SHP77 treated with DMSO at 0.1 percent for 48 hours (cell line): ENCODE results near the gene PCSK7.
"Not testable (repeated sequence)": the region's sequence is repeated elsewhere in the genome, so short reads cannot be mapped to it uniquely, and the experiment has no call there.

Experiments
- DNase-seq: peaks from one replicate; lab custom pipeline; 2025; lab: John Stamatoyannopoulos, UW

The PCSK7 gene

DNA sequence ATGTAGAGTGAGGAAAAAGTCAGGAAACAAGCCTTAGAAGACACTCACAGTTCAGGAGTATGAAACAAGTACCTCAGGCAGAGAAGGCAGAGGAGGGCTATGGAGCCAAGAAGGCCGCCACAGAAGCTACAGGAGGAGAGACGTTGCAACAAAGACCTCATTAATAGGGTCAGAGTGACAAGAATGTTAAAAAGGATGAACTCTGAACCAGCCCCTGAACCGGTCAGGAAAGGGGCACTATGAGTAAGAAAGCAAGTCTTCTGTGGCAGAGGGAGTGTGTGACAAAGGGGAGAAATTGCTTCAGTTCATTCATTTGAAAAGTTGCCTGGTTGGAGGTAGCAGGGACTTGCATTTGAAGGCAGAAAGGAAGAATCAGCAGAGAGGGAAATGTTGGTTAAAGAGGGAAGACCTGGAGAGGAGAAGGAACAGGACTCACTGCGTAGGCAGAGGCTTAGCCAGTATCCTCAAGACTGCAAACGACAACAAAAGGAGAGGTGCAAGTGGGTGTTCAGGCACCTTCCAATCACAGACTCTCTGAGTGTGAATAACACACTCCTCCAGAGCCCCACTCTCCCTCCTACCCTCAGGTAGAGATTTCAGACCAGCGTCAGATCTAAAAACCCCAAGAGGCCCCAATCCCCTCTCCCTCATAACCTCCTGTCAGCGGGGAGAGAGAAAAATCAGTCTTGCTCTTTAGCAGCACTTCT, 17.3 kb downstream of the PCSK7 start:
- DNase-seq = no peak

DNA sequence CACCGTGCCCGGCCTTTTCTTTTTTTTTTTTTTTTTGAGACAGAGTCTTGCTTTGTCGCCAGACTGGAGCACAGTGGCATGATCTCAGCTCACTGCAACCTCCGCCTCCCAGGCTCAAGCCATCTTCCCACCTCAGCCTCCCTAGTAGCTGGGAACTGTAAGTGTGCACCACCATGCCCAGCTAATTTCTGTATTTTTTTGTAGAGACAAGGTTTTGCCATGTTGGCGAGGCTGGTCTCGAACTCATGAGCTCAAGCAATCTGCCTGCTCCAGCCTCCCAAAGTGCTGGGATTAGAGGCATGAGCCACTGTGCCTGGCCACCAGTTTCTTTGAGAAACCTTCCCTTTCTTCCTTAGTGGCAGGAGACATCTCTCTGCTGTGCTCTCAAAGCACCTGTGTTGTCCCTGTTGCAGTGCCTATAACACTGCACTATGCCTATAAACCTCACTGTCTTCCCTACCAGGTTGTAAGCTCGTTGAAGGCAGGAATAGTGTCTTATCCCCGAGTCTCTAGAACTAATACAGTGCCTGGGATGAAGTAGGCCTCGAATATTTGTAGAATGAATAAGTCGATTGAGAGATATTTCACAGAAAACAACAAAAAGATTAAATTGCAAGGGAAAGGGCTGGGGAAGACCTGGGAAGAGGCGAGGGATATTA, 19.0 kb downstream of the PCSK7 start:
- no peak for DNase-seq

DNA sequence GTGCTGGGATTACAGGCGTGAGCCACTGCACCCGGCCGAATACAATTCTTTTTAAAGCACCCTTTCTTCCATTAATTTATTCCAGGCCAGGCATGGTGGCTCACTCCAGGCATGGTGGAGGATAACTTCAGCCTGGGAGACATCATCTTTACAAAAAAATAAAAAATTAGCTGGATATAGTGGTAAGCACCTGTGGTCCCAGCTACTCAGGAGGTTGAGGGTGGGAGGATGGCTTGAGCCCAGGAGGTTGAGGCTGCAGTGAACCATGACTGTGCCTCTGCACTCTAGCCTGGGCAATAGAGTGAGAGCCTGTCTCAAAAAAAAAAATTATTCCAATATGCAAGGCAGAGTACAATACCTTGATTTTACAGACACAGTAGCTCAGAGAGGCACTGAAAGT, 21.3 kb downstream of the PCSK7 start:
- DNase-seq = no peak

DNA sequence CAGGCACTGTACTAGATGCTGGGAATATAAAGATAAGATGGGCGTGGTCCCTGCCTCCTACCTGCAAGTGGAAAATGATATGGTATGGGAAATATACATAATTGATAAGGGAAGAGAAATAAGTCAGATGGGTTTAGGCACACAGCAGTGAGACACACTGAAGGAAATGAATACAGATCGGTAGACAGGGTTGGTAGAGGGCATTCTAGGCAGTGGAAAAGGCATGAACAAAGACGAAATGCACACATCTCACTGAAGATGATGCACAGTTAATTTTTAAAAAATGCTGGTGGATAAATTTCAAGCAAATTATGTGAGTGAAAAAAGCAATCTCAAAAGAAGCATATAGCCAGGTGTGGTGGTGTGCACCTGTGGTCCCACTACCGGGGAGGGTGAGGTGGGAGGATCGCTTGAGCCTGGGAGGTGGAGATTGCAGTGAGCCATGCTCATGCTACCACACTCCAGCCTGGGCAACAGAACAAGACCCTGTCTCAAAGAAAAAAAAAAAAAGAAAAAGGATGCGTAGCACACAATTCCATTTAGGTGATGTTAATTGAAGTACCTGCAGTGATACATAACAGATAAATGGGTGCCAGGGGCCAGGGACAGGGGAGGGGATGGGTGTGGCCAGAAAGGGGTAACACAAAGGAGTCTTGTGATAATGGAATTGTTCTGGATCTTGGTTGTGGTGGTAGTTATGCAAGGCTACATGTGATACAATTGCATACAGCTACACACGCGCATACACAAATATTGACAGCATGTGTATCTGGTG, 22.3 kb downstream of the PCSK7 start:
- not testable (repeated sequence) for DNase-seq

DNA sequence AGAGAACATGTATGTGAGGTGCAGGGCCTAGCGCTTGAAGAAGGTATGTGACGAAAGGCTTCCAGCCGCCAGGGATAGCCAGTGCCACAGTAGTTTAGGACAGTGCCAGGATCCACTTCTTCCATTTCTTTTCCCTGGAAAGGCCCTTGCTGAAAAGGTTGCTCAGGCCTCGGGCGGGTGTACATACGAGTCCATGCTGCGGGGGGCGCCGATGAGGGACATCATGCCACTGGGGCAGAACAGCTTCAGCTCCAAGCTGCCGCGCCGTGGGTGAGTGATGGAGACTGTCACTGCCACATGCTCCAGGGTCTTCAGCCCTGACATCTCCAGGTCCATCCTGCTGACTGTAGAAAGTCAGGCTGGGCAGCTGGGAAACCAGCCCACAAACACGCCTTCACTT, 23.2 kb downstream of the PCSK7 start:
- not testable (repeated sequence) for DNase-seq

DNA sequence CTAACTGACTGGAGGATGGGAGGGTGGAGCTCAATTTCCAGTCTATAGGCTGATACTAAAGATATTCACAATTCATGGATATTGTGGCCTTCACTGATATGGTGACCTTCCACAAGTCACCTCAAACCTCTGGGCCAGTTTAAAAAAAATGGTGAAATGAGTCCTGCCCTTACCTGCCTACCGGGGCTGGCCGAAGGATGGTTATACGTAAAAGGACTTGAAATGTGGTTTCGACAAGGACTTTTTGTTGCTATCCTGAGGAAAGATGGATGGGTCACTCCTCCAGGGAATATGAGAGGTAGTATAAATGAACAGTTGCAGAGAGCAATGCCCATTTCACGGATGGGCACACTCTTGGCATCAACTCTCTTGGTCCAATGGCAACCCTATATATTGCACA, 24.4 kb downstream of the PCSK7 start:
- DNase-seq = not testable (repeated sequence)

DNA sequence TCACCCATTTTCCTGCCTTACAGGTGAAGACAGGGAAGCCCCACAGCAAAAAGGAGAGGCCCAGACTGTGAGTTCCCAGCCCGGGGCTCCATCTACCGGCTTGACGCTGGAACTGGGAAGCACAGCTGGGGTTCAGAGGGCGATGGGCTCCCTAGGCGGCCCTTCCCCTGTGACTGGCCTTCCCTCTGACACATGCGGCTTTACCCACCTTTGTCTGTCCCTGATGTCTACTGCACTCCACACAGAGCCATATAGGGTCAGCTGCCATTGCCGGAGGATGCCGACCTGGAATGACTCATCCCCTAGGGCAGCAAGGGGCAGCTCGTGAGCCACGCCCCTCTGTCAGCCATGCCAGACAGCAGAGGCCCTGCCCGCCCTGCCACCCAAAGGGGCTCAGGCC, 25.0 kb downstream of the PCSK7 start:
- not testable (repeated sequence) for DNase-seq

DNA sequence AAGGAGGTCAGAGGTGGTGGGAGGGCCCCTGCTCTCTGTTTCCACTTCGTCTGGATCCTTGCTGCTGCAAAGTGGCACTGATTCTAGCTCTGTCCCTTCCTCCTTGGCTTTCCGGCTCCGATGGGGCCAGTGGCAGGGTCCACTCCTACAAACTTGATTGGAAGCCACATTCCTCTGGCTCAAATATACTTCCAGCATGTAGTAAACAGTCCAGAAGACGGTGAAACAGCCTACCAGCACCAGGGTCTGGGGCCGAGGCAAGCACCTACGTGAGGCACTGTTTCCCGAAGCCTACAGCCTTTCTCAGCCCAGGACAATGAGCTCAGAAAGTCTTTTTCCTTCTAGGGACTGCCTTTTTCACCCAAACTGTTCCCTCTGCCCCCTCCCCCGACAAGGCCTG, 25.8 kb downstream of the PCSK7 start:
- not testable (repeated sequence) for DNase-seq

DNA sequence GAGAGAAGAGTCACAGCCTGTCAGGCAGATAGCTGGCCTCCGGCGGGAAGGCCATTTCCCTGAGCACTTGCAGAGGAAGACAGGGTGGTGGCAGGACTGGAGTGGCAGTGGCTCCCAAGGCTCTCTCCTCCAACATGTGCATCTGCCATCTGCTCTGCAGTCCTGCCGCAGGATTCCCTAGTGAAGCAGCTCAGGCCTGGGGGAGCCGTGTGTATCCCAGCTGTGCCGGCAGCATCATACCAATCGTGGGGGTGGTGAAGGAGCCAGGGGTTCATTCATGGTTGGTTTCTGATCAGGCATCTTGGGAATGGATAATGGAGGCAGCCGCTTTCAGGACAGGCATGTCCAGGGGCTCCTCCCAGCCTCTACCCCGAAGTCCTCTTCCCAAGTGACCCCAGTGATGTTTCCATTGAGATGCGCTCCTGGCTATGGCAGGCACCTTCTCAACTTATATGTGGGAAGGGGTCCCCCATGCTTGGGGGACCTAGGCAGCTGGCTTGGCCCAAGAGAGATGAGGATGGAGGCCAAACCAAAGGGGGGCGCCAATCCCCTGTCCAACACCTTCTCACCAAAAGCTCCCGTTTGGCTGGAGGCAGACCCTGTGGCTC, 26.6 kb downstream of the PCSK7 start:
- no peak for DNase-seq

DNA sequence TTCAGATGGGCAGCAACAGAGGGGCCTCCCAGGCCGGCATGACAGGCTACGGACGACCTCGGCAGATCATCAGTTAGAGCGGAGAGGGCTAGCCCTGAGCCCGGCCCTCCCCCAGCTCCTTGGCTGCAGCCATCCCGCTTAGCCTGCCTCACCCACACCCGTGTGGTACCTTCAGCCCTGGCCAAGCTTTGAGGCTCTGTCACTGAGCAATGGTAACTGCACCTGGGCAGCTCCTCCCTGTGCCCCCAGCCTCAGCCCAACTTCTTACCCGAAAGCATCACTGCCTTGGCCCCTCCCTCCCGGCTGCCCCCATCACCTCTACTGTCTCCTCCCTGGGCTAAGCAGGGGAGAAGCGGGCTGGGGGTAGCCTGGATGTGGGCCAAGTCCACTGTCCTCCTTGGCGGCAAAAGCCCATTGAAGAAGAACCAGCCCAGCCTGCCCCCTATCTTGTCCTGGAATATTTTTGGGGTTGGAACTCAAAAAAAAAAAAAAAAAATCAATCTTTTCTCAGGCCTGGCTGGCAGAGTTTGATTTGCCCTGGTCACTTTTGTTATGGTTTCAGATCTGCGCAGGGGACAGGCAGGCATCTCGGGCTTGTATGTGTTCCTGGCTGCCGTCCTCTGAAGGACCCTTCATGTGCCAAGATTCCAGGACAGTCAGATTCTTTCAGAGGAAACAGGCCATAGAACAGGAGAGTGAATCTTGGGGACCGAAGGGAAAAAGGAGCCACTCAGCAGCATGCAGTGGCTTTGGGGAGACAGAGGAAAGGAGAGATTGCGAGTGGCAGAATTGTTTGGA, 27.4 kb downstream of the PCSK7 start:
- DNase-seq = no peak

DNA sequence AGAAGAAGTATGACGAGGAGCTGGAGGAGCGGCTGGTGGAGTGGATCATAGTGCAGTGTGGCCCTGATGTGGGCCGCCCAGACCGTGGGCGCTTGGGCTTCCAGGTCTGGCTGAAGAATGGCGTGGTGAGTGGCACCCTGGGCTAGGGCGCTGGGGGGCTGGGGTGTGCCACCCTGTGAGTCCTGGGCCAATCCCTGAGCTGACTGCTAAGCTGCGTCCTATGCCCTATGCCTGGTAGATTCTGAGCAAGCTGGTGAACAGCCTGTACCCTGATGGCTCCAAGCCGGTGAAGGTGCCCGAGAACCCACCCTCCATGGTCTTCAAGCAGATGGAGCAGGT, 28.8 kb downstream of the PCSK7 start:
- DNase-seq = no peak

DNA sequence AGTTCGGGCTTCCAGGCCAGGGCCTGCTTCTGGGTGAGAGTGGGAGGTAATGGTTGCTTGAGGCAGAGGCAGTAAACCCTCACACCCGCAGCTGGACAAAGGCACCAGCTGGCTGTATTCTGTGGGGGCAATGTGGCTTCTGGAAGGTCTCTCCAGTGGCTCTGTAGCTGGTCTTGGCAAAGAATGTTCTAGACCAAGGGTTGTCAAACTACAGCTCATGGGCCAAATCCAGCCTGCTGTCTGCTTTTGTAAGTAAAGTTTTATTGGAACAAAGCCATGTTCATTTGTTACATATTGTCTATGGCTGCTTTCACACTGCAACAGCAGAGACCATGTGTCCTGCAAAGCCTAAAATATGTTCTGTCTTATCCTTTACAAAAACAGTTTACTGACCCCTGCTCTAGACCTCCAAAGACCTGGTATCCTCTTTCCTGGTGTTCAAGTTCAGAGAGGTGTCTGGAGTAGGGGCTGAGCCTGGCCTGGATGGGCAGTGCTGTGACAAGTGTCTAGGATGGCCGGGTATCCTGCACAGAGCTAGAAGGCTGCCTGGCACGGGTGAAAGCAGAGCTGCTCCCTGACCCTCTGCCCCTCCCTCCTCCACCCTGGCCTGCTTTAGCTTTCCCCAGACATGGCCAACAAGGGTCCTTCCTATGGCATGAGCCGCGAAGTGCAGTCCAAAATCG, 29.3 kb downstream of the PCSK7 start:
- no peak for DNase-seq

DNA sequence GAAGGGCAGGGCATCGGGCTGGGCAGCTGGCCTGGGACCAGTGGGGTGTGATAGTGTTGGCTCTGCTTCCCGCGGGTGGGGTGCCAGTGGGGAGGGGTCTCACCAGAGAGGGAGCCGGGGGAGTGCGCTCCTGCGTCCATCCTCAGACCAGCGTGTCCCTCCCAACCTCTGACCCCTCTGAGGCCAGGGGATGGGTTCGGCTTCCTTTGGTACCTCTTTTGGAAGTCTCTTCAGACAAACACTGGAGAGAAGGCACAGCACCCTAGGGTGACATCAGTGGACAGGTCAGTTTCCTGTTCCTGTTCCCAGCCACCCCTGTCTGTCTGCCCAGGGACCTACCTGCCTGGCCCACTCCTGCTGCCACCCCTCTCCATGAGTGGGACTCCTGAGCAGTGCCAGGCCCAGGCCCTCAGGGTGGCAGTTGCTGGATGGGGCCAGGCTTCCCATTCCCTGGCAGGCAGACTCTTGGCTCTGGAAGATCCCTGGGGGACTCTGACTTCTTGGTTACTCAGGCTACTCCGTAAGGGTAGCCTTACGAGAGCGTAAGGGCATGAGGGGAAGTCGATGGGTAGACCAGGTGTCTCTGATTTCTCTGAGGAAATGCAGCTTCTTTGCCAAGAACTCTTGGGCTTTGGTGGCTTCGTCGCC, 30.1 kb downstream of the PCSK7 start:
- no peak for DNase-seq

DNA sequence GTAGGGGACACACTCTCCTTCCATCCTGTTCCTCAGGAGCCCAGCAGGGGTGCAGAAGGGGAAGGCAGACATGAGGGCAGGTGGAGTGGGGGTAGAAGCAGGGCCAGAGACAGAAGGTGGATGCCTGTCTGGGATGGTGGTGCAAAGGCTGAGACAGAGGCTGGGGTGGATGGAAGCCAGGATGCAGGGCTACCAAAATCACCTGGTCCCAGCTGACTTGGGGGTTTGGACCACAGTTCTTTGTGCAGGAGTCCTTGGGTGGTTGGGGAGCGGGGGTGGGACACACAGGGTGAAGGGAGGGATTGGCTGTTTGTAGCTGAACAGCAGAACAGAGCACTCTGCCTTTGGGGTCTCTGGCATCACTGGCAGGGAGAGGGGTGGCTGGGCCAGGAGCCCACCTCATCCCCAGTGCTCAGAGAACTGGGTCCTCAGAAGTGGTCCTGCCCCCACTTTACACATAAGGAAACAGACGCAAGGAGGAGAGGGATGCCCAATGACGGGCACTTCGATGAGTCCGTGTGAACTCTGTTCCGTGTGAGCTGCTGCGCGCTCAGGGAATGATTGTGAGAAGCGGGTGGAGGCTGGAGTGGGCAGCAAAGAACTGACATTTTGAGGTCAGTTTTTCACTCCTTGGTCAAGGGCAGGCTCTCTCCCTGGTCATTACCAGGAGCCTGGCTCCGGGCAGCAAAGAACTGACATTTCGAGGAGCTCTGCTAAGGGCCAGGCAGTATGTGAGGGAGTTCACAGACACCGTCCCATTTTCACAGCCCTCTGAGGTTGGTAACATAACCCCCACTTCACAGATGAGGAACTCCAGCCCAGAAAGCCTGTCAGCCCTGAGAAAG, 30.8 kb downstream of the PCSK7 start:
- DNase-seq = no peak

DNA sequence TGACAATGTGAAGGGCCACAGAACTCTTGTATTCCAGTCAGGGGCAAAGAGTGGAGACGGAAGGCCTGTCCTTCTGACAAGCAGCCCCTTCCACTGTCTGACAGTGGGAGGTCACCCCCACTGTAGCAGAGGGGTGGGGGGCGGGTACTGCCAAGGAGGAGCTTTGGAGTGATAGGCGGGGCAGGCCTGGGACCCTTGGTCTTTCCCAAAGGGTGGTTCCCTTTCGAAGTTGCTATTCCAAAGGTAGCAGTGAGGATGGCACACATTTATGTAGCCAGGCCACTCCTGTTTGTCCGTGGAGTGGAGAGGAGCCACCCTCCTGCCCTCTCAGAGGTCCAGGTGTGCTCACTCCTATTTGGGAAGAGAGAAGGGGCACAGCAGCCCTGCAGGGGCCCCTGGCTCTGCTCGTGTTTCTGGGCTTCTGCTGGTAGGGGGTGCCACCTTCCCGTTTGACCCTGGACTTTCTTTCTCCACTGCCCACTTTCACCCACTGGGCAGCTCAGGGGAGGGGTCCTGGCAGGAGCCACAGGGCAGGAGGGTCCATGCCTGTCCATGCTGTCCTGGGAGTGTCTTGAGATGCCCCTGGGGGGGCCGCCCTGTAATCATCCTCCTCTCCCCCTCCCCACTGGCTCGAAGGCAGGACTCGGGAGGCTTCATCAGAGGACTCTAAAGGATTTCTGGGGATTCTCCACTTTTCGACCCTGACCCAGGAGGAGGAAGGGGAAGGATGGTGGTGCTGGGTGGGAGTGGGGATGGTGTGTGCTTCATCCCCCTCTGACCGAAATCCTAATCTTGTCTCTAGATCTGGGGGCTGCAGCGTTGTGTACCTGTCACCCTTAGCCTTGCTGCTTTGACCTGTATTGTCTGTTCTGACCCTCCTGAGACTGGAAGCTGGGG, 31.7 kb downstream of the PCSK7 start:
- DNase-seq = no peak

DNA sequence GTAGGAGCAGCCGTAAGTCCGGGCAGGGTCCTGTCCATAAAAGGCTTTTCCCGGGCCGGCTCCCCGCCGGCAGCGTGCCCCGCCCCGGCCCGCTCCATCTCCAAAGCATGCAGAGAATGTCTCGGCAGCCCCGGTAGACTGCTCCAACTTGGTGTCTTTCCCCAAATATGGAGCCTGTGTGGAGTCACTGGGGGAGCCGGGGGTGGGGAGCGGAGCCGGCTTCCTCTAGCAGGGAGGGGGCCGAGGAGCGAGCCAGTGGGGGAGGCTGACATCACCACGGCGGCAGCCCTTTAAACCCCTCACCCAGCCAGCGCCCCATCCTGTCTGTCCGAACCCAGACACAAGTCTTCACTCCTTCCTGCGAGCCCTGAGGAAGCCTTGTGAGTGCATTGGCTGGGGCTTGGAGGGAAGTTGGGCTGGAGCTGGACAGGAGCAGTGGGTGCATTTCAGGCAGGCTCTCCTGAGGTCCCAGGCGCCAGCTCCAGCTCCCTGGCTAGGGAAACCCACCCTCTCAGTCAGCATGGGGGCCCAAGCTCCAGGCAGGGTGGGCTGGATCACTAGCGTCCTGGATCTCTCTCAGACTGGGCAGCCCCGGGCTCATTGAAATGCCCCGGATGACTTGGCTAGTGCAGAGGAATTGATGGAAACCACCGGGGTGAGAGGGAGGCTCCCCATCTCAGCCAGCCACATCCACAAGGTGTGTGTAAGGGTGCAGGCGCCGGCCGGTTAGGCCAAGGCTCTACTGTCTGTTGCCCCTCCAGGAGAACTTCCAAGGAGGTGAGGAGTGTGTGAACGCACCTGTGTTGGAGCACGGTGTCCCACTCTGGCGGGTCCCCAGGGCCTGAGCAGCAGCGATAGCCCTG, 32.6 kb downstream of the PCSK7 start, which contains the start of gene TAGLN:
Gene TAGLN (plus strand): TSS at position 318 of the 863 bp plus-strand sequence. CDS start 3,644 bp downstream, outside the sequence.
- no peak for DNase-seq

DNA sequence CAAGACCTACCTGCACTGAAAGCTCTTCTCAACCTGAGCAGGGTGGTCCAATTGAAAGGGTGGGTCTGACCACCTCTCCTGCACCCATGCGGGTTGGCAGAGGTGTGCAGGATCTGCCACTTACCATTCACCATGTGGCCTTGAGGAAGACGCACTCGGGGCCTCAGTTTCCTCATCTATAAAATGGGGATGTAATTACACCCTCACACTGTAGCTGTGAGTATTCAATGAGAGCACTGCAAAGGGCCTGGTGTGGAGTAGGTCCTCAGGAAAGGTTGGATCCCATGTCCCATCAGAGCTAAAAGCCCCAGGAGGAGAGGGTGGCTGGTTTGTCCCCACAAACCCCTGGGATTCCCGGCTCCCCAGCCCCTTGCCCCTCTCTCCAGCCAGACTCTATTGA, 33.3 kb downstream of the PCSK7 start:
- DNase-seq = no peak
